ENCODE results near the gene PAX7.

Gene PAX7

GRCh38 chr1:18606443-18607288 lies 24.0 kb upstream of the PAX7 start:
- POLR2A ChIA-PET (ENCODE audit: low non-redundant PET): no interaction called here
- no peak overlapping the region for H3K27ac ChIP-seq
- DNase-seq (ENCODE audit: low spot score): no peak
- TF ChIP-seq CTCF (conservative IDR thresholded peaks at IDR 0.05; ENCODE audit: low read depth): no peak
- CTCF ChIA-PET: interaction anchor here (0.7 to 1.3 kb wide), 2 partner anchors 9 to 379 kb away, joined by 3 to 5 read pairs; no protein-coding TSS in a partner anchor

- POLR2A ChIA-PET (ENCODE audit: low non-redundant PET): no interaction called here
- no peak overlapping the region for H3K27ac ChIP-seq
- DNase-seq (ENCODE audit: low spot score): no peak
- no peak for TF ChIP-seq CTCF (conservative IDR thresholded peaks at IDR 0.05; ENCODE audit: low read depth)
- CTCF ChIA-PET: interaction anchor here (0.7 to 1.3 kb wide), 2 partner anchors 10 to 379 kb away, joined by 3 to 5 read pairs; no protein-coding TSS in a partner anchor
Measured at GRCh38 chr1:18607289-18607760, 23.3 kb upstream of the PAX7 start.

DNA sequence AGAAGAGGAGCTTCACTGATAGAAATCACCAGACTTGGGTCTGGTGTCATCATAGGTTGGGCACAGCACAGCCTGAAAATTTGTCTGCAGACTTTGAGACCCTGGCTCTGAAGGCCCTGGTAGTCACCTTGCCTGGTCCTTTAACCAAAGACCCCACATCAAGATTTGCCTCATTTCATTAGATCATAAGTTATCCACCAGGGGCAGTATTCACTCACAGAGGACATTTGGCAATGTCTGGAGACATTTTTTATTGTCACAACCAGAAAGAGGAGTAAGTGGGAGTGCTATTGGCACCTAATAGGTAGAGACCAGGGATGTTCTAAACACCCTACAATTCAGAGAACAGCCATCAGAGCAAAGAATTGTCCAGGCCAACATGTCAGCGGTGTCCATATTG lies 22.1 kb upstream of the PAX7 start:
- no peak for TF ChIP-seq CTCF (conservative IDR thresholded peaks at IDR 0.05; ENCODE audit: low read depth)

GRCh38 chr1:18611311-18611710 lies 19.3 kb upstream of the PAX7 start:
- H3K27ac ChIP-seq: no peak overlapping the region
- DNase-seq (ENCODE audit: low spot score): no peak
- ChIA-PET CTCF (interaction anchor here (1.3 kb wide), 1 partner anchor 13 kb away, joined by 10 read pairs; no protein-coding TSS in a partner anchor), POLR2A (ENCODE audit: low non-redundant PET) (no interaction called here)
- no peak for TF ChIP-seq CTCF (conservative IDR thresholded peaks at IDR 0.05; ENCODE audit: low read depth)

More for the DNA sequence above, 22.1 kb upstream of the PAX7 start:
- ChIA-PET POLR2A (ENCODE audit: low non-redundant PET) (no interaction called here), CTCF (interaction anchor here (0.7 to 0.9 kb wide), 4 partner anchors 49 to 497 kb away, joined by 3 to 4 read pairs (median 3); no protein-coding TSS in a partner anchor)
- DNase-seq (ENCODE audit: low spot score): no peak
- H3K27ac ChIP-seq: no peak overlapping the region

DNA sequence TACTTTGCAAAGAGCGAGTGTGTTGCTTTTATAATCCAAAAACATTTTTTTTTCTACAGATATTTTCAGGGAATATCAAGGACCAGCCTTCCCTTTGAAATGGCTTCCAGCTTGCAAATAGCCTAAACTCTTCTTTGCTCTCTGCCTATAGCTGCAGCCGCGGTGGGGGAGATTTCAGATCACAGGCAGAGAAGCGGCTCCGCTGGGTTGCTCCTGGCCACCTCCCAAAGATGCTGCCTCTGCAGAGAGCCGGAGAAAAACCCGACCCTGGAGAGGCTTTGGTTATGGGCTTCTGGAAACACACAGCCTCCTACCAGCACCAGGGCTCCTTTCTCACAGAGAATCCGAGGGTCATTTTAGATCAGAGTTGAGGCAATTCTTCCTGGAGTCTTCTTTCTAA lies 18.6 kb upstream of the PAX7 start:
- CTCF ChIA-PET: interaction anchor here (1.3 kb wide), 1 partner anchor 14 kb away, joined by 10 read pairs; no protein-coding TSS in a partner anchor
- POLR2A ChIA-PET (ENCODE audit: low non-redundant PET): no interaction called here

More for the DNA sequence above, 18.6 kb upstream of the PAX7 start:
- no peak for TF ChIP-seq CTCF (conservative IDR thresholded peaks at IDR 0.05; ENCODE audit: low read depth)
- no peak for DNase-seq (ENCODE audit: low spot score)
- H3K27ac ChIP-seq: no peak overlapping the region

Data from RWPE1 (cell line).